ENCODE results near the gene ERVW-1.
"Not testable (repeated sequence)": the region's sequence is repeated elsewhere in the genome, so short reads cannot be mapped to it uniquely, and the experiment has no call there.

Gene ERVW-1, protein sequence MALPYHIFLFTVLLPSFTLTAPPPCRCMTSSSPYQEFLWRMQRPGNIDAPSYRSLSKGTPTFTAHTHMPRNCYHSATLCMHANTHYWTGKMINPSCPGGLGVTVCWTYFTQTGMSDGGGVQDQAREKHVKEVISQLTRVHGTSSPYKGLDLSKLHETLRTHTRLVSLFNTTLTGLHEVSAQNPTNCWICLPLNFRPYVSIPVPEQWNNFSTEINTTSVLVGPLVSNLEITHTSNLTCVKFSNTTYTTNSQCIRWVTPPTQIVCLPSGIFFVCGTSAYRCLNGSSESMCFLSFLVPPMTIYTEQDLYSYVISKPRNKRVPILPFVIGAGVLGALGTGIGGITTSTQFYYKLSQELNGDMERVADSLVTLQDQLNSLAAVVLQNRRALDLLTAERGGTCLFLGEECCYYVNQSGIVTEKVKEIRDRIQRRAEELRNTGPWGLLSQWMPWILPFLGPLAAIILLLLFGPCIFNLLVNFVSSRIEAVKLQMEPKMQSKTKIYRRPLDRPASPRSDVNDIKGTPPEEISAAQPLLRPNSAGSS

DNA sequence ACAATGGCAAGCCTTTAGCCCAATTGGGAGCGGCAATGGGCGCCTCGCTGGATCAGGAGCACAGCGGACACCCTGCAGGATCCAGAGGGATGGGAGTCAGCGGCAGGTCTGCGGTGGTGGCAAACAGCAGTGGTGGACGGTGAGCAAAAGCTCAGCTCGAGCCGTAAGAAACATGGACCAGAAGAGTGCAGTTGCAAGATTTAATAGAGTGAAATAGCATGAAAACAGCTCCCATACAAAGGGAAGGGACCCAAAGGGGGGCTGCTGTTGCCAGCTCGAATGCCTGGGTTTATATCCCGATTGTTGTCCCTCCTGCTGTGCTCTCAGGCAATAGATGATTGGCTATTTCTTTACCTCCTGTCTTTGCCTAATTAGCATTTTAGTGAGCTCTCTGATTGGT, at the start of gene ERVW-1:
Gene ERVW-1 (minus strand): TSS at position 266 of the 400 bp plus-strand sequence. CDS start 7,565 bp downstream, outside the sequence.
- not testable (repeated sequence) for H3K27me3 ChIP-seq; H4K20me1 ChIP-seq; H3K9me3 ChIP-seq (replicated peaks in 1 of 11); H3K4me2 ChIP-seq; H3K4me1 ChIP-seq; H3K9ac ChIP-seq; H3K27ac ChIP-seq; H3K4me3 ChIP-seq
- H3K36me3 ChIP-seq = peaks cover 0 to 27% (median 0%) of the 10 kb centered on the region in 11 experiments; a peak in 3 of 22 replicates

DNA sequence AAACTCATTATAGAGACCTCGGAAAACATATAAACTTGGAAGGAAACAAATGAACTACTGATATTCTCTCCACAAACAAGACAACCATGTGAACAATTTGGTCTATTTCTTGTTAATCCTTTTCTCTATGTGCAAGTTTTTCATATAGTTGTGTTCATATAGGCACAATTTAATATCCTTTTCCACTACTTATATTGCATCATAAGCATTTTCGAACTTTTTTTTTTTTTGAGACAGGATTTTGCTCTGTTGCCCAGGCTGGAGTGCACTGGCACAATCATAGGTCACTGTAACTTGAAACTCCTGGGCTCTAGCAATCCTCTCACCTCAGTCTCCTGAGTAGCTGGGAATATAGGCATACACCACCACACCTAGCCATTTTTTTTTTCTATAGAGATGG, 45.4 kb upstream of the ERVW-1 start:
- H3K9ac ChIP-seq = no peak overlapping the region
- no peaks in the 10 kb centered on the region for H3K9me3 ChIP-seq (replicated peaks in 1 of 11)
- TF ChIP-seq Cebpa-rat (IDR thresholded peaks at IDR 0.05) = no peak
- H3K4me1 ChIP-seq = peaks cover 6 to 18% (median 15%) of the 10 kb centered on the region in 10 experiments
- H3K4me2 ChIP-seq = no peak overlapping the region
- no peaks in the 10 kb centered on the region; a peak in 1 of 22 replicates for H4K20me1 ChIP-seq
- H3K27me3 ChIP-seq = no peaks in the 10 kb centered on the region
- peaks cover 0 to 22% (median 11%) of the 10 kb centered on the region in 11 experiments; a peak in 17 of 22 replicates for H3K36me3 ChIP-seq
- no peak overlapping the region for H3K27ac ChIP-seq
- no peak overlapping the region for H3K4me3 ChIP-seq

DNA sequence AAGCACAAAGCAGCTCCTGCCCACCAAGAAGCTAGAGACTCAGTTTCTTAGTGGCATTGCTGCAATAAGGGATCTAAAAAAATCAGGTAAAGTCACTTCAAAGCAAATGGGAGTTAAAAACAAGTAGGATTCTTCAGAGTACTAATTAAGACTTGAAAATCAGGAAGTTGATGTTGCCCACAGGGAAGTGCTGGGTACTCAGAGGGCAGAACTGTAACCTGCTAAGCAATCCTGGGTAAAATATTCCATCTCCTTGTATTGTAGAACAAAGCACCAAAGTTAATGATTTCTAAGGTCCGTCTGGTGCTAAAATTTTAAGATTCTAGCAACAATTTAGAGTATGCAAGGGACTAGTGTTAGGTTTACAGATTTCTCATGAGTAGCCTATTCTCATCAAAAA, 42.3 kb upstream of the ERVW-1 start:
- H3K27ac ChIP-seq = no peak overlapping the region
- H3K4me1 ChIP-seq = peaks cover 0 to 10% (median 0%) of the 10 kb centered on the region in 10 experiments; a peak in 4 of 20 replicates
- 0 out of 22 replicates have a peak overlapping the region, but pooled peaks of 2 of the 11 experiments have one; percentile 20 to 22 for H3K4me2 ChIP-seq
- no peaks in the 10 kb centered on the region for H3K27me3 ChIP-seq
- no peaks in the 10 kb centered on the region for H3K9me3 ChIP-seq (replicated peaks in 1 of 11)
- H3K36me3 ChIP-seq = peaks cover 14 to 48% (median 34%) of the 10 kb centered on the region in 11 experiments
- no peak overlapping the region for H3K4me3 ChIP-seq
- no peak overlapping the region for H3K9ac ChIP-seq
- no peak for TF ChIP-seq Cebpa-rat (IDR thresholded peaks at IDR 0.05)
- H4K20me1 ChIP-seq = no peaks in the 10 kb centered on the region; a peak in 1 of 22 replicates

DNA sequence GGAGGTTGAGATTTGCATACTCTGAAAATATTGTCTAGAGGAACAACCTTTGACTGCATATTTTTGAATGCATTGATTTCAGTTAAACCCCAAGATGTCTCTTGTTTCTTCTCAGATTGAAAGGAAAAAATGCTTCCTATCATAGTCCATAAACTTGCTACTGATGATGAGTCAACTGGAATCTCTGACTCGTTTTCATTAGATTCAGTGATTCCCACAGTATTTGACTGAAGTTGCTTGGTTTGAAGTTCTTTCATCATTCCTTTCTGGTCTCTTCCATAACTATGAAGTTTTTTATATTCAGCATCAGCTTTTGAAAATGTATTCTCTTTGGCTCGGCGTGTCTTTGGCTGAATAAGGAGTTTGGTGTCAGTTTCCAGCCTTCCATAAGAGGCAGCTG, 39.9 kb upstream of the ERVW-1 start:
- Histone ChIP-seq H3K27ac (no peak overlapping the region), H3K4me2 (no peak overlapping the region), H3K36me3 (peaks cover 23 to 67% (median 45%) of the 10 kb centered on the region in 11 experiments), H3K4me1 (peaks cover 0 to 10% (median 0%) of the 10 kb centered on the region in 10 experiments; a peak in 4 of 20 replicates), H3K9me3 (replicated peaks in 1 of 11) (no peaks in the 10 kb centered on the region), H3K4me3 (no peak overlapping the region), H4K20me1 (no peaks in the 10 kb centered on the region; a peak in 1 of 22 replicates), H3K27me3 (no peaks in the 10 kb centered on the region), H3K9ac (no peak overlapping the region)
- TF ChIP-seq Cebpa-rat (IDR thresholded peaks at IDR 0.05) = no peak

DNA sequence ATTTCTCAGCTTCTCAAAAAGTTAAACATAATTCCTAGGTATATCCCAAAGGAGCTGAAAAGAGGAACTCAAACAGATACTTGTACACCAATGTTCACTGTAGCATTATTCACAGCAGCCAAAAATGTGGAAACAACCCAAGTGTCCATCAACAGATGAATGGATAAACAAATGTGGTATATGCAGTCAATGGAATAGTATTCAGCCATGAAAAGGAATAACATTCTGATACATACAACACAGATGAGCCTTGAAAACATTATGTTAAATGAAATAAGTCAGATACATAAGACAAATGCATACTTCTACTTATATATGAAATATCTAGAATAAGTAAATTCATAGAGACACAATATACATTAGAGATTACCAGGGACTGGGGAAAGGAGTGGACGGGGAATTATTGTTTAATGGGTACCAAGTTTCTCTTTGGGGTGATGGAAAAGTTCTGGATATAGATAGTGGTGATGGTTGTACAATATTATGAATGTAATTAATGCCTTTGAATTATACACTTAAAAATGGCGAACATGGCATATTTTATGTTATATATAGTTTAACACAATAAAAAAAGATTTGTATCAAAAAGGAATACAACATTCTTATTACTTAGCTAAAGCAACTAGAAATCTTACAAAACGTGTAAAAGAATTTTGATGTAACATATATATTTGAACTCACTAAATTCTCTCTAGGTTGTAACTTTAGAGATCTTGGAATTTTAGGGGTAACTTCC, 35.6 kb upstream of the ERVW-1 start:
- H3K4me1 ChIP-seq = no peaks in the 10 kb centered on the region
- peaks cover 22 to 75% (median 50%) of the 10 kb centered on the region in 11 experiments for H3K36me3 ChIP-seq
- no peak overlapping the region for H3K27ac ChIP-seq
- H3K9me3 ChIP-seq (replicated peaks in 1 of 11) = no peaks in the 10 kb centered on the region
- no peak for TF ChIP-seq Cebpa-rat (IDR thresholded peaks at IDR 0.05)
- no peak overlapping the region for H3K4me3 ChIP-seq
- no peak overlapping the region for H3K9ac ChIP-seq
- no peaks in the 10 kb centered on the region for H3K27me3 ChIP-seq
- no peak overlapping the region for H3K4me2 ChIP-seq
- H4K20me1 ChIP-seq = no peaks in the 10 kb centered on the region

DNA sequence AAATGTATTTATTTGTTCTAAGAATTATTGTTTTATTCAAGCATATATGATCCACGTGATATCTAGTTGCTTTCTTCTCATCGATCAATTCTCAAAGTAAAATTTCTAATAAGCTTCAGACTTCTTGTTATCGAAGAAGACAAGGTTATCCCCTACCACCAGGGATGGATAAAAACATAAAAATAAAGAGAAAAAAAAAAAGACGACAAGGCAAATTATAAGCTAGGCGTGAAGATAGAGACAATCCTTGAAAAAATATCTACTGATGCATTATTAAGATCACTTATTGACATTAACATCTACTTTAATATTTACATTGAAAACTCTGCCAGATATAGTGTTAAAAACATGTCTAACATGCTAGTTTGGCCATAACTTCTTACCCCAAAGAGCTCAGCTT, 31.2 kb upstream of the ERVW-1 start:
- no peak for TF ChIP-seq Cebpa-rat (IDR thresholded peaks at IDR 0.05)
- no peaks in the 10 kb centered on the region for H3K9me3 ChIP-seq (replicated peaks in 1 of 11)
- no peak overlapping the region for H3K9ac ChIP-seq
- H4K20me1 ChIP-seq = no peaks in the 10 kb centered on the region
- H3K36me3 ChIP-seq = peaks cover 9 to 80% (median 47%) of the 10 kb centered on the region in 11 experiments
- no peaks in the 10 kb centered on the region for H3K4me1 ChIP-seq
- H3K4me2 ChIP-seq = no peak overlapping the region
- no peaks in the 10 kb centered on the region for H3K27me3 ChIP-seq
- H3K4me3 ChIP-seq = no peak overlapping the region
- no peak overlapping the region for H3K27ac ChIP-seq

DNA sequence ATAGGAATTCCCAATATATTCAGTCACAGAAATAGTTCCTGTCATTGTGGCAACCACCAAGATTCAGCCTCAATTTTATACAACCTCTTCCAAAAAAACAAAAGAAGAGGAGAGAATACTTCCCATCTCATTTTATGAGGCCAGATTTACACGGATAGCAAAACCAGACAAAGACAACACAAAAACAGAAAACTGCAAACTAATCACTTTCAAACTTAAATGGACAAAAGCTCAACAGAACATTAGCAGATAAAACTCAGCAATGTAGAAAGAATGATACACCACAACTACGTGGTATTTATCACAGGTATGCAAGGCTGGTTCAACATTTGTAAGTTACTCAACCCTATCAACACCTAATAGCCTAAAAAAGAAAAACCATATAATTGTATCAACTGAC, 28.6 kb upstream of the ERVW-1 start:
- Histone ChIP-seq H3K9ac (no peak overlapping the region), H3K36me3 (peaks cover 18 to 81% (median 47%) of the 10 kb centered on the region in 11 experiments), H3K4me2 (no peak overlapping the region), H4K20me1 (no peaks in the 10 kb centered on the region), H3K27me3 (no peaks in the 10 kb centered on the region), H3K27ac (no peak overlapping the region), H3K4me3 (no peak overlapping the region), H3K9me3 (replicated peaks in 1 of 11) (no peaks in the 10 kb centered on the region), H3K4me1 (no peaks in the 10 kb centered on the region)
- TF ChIP-seq Cebpa-rat (IDR thresholded peaks at IDR 0.05) = no peak

DNA sequence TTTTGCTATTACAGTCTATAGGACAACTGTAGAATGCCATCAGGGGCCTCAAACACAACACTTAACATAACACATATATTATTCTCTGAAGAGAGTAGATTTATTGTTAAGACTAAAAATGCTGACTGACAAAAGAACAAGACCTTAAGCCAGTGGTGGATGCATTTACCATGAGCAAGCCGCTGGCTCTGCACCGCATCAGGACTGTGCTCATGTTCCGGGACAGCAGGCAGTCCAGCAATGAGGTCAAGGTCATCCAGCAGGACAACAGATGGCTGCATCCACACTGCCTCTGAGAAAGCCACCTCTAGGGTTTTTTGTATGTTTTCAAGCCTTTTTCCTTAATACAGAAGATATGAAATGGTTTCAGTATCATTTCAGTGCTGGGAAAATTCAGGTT, 26.8 kb upstream of the ERVW-1 start:
- H3K27me3 ChIP-seq = no peaks in the 10 kb centered on the region
- no peak overlapping the region for H3K9ac ChIP-seq
- no peak overlapping the region for H3K4me3 ChIP-seq
- H3K9me3 ChIP-seq (replicated peaks in 1 of 11) = no peaks in the 10 kb centered on the region
- H3K4me1 ChIP-seq = no peaks in the 10 kb centered on the region
- no peak for TF ChIP-seq Cebpa-rat (IDR thresholded peaks at IDR 0.05)
- peaks cover 31 to 86% (median 56%) of the 10 kb centered on the region in 11 experiments for H3K36me3 ChIP-seq
- no peaks in the 10 kb centered on the region for H4K20me1 ChIP-seq
- no peak overlapping the region for H3K4me2 ChIP-seq
- no peak overlapping the region for H3K27ac ChIP-seq

DNA sequence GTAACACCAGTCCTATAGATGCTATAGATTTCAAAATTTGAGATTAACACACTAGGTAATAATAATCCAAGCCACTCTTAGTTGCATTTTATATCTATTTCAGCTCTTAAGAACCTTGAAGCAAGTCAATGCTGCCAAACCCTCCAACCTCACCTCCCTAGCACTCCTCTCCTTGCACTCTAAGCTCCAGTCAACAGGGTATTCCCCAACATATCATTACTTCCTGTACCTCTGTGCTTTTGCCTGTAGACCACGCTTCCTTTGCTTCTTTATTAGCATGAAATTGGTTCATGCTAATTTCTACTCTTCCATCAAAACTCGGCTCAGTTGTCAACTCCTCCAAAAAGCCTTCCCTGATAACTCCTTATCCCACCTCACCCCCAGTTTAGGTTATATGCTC, 26.0 kb upstream of the ERVW-1 start:
- no peaks in the 10 kb centered on the region for H4K20me1 ChIP-seq
- no peaks in the 10 kb centered on the region for H3K4me1 ChIP-seq
- H3K4me2 ChIP-seq = no peak overlapping the region
- H3K27ac ChIP-seq = no peak overlapping the region
- no peaks in the 10 kb centered on the region for H3K9me3 ChIP-seq (replicated peaks in 1 of 11)
- H3K36me3 ChIP-seq = peaks cover 33 to 91% (median 59%) of the 10 kb centered on the region in 11 experiments
- TF ChIP-seq Cebpa-rat (IDR thresholded peaks at IDR 0.05) = no peak
- H3K27me3 ChIP-seq = no peaks in the 10 kb centered on the region
- no peak overlapping the region for H3K9ac ChIP-seq
- no peak overlapping the region for H3K4me3 ChIP-seq

All from BLaER1 treated with 17β-estradiol and CSF1 and Interleukin-3, amounts not matched to agents 10 nM and 100 nM (cell line).